Measurements from ENCODE around the gene ERCC6L2.

Gene ERCC6L2, protein sequence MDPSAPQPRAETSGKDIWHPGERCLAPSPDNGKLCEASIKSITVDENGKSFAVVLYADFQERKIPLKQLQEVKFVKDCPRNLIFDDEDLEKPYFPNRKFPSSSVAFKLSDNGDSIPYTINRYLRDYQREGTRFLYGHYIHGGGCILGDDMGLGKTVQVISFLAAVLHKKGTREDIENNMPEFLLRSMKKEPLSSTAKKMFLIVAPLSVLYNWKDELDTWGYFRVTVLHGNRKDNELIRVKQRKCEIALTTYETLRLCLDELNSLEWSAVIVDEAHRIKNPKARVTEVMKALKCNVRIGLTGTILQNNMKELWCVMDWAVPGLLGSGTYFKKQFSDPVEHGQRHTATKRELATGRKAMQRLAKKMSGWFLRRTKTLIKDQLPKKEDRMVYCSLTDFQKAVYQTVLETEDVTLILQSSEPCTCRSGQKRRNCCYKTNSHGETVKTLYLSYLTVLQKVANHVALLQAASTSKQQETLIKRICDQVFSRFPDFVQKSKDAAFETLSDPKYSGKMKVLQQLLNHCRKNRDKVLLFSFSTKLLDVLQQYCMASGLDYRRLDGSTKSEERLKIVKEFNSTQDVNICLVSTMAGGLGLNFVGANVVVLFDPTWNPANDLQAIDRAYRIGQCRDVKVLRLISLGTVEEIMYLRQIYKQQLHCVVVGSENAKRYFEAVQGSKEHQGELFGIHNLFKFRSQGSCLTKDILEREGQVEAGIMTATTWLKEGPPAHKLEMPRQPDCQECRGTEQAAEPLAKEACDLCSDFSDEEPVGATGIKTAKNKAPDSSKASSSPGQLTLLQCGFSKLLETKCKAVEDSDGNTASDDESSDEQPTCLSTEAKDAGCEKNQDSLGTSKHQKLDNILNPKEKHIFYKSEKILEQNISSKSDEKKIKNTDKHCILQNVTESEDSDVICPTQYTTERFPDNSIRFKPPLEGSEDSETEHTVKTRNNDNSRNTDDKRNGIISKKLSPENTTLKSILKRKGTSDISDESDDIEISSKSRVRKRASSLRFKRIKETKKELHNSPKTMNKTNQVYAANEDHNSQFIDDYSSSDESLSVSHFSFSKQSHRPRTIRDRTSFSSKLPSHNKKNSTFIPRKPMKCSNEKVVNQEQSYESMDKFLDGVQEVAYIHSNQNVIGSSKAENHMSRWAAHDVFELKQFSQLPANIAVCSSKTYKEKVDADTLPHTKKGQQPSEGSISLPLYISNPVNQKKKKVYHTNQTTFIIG (N-terminal part only)

DNA sequence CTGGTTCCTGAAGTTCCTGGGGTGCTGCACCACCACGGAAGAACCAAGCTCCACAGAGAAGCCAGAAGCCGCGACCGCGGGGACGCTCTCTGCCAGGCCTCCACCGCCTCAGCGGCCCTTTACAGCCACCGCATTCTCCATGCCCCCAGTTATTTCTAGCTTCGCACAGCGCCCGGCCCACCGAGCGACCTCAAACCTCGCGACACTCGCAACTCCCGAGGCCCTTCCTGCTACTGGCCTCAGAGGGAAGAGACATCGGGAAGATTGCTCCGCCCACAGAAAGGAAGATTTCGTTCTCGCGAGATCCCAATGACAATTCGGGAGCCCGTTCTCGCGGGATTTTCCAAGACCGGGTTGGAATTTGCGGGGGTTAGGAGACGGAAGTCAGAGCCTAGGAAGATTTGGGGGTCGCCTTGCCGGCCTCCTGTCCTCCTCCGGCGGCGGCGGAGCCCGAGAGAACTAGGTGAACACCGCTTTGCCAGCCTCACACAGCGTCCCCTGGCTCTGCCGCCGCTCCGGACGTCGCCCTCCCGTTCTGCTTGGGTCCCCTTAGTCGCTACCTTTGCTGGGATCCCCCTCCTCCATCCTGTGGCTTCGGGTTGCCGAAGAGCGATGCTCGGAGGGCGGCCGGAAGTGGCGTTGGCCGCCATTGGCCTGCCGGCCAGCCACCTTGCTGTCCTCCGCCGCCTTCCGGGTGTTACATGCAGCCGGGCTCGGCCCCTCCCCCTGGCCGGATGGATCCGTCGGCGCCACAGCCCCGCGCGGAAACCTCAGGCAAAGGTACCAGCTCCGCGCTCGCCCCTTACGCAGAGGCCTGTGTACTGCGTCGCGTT, at the start of gene ERCC6L2:
TSS of gene ERCC6L2 (plus strand) at position 387 of the 833 bp plus-strand sequence. CDS start at position 735, 348 bp downstream.
- peak; percentile 96 for DNase-seq

DNA sequence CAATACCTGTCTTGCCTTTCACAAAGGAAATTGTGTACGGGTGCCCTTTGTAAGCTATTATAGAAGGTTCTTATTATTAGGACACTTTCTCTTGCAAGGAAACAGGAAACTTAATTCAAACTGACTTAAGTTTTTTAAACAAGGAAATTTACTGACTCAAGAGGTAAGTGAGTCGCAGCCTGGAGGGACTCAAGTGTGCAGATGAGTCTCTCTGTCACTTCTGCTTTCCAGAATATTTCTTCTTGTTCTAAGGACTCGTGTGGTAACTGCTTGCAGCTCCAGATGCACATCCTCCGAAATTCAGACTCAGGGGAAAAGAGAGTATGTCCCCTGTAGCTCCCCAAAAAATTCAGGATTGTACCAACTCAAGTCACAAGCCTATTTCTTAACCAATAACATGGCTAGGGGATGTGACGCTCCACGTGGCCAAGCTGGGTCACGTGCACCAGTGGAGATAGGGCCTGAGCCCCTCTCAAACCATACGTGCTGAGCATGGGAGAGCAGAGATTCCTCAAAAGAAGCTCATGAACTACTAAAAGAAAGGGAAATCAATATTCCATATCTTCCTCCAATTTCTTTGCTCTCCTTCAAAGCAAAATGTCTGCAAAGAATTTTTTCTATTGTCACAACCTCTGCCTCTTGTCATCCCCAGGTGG, 49.2 kb upstream of the ERCC6L2 start:
- no peak for DNase-seq

DNA sequence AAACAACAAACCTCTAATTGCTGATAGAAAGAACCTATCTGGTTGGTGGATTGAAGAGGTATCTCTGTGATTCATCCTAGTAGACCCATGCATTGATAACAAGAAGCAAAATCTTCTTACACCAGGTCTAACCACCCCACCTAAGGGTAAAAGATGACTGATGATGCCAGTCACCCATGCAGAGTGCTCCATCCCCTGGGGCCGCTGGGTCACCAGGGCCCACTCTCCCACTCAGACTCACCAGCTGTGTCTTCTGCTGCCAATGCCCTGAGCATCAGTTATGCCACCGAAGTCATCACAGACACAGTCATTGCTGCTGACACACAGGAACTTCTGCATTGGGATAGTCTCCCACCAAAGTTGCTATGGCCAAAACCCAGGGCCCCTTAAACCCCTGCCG, 44.7 kb upstream of the ERCC6L2 start:
- no peak for DNase-seq

DNA sequence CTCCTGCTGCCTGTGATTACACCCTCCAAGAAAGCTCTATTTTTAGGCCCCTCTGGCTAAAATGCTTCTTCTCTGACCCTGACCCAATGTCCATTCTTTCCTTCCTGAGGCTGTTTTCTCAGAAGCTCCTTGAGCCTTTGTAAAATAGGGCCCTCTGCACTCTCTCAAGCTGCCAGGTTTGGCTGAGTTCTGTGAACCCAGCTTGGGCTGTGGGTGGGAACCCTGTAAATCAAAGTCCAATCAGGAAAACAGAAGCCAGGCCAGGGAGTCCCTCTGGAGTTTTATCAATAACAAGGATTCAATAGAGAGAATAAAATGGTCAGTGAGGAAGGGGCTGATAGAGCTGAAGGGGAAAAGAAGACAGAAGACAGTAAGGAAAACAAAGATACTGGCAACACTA, 43.7 kb upstream of the ERCC6L2 start:
- no peak for DNase-seq

DNA sequence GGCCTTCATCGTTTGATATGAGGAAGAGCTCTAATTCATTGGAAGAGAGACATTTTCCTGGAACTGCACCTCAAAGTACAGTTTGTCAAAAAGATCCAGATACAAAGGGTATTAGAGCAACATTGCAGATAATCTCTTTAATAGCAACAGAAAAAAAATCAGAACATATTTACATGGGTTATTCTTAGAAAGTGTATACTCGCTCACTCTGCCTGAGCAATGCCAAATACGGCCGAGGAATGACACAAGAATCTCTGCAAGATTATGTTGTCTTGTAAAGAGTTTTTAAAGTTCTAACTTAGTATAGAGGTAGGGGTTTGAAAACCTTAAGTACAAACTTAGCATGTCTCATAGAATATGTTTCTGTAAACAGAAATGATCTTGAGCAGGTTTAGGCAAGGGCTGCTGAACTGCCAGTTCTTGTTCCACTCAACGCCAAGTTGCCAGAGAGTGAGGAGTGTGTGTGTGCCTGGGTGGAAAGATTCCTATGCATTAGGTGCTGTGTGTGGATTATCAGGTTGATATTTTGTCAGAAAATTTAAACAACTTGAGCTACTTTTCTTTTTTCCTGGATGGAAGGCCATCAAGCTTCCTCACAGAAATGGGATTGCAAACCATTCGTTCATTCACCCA, 41.8 kb upstream of the ERCC6L2 start:
- DNase-seq, result no peak

DNA sequence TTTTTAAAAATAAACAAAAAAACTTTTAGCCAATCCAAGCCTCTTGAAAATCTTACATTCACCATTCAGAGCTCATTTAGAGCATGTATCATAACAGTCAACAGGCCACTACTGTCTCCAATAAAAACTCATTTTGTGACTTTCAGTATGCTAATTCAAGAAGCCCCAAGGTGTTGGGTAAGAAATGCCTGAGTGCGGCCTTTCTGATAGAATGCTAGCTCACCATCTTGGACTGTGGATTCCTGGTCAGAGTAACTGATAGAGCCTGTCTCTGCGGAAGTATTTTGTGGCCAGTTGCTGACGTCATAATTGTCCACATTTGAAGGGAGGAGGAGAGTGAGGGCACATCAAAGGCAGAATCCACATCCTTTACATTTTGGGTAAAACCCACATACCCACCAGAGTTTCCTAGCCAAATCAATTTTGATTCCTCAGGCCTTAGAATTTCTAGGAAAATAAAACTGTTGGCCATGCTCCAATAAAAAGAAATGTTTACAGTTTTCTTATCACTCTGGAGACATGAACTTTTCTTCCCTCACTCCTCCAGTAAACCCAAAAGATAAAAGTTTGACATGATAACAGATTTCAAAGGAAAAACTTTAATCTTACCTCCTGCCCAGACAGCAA, 41.1 kb upstream of the ERCC6L2 start:
- DNase-seq, result no peak

DNA sequence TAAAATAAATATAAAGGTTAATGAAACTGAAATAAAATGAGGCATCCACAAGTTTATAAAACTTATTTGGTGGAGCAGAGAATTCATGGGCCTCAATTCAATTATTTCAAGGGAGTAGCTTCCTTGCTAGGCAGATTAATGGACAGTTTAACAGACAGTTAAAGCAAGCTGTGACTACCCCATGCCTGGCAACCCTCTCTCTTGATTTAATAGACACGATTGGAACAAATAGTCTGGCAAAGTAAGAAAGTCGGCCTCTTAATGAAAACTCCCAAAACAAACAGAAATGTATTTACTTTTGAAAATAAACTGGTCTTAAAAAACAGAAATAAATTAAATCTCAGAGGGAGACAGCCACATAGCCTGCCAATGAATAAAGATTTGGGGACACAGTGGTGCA, 40.1 kb upstream of the ERCC6L2 start:
- DNase-seq, result no peak

DNA sequence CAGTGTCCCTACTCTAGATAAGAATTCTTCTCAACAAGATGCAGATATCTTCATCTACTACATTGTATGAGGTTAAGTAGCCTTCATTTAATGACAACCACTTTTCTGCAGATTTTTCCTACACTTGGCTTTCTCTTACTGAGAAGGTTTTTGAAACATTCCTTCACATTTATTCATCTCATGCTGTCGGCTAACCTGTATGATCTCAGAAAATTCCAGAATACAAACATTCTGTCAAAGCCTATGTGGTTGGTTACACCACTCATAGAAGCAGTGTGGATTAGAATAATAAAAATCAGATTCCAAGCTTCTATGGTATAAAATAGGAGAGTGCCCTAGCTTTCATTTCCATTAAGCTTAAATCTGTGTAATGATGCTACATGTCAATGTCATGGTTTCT, 39.4 kb upstream of the ERCC6L2 start:
- DNase-seq, result no peak

DNA sequence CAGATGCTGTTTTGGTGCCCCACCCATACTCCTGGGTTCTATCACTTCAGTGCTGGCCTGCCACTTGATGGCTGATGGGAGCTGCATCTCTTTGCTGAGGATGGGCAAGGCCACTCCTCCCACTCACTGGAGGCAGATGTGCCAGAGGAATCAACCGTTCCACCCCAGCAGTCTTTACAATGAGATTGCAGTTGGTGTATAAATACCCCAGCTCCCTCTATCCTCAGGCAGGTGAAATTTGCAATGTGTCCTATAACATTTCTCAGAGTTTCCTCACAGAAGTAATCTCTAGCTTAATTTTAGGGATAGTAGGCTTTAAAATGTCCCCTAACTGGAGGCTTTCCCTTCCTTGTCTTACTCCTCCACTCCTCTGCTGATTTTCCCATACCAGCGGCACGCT, 36.5 kb upstream of the ERCC6L2 start:
- no peak for DNase-seq

DNA sequence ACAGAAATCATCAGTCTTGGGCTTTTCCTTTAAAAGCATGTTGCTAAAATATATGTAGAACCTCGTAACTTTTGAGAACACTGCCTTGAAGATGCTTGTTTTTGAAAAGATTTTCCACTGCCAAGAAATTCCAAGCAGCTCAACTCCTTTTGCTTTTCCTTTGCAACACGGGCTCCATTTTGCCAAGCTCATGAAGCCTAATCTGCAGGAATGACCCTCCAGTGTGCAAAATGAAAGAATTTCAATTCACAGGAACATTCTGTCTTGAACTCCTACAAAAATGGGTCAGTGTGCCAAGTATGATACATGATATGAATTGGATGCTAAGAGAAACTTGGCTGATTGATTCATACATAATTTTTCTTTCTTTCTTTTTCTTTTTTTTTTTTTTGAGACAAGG, 35.4 kb upstream of the ERCC6L2 start:
- no peak for DNase-seq

DNA sequence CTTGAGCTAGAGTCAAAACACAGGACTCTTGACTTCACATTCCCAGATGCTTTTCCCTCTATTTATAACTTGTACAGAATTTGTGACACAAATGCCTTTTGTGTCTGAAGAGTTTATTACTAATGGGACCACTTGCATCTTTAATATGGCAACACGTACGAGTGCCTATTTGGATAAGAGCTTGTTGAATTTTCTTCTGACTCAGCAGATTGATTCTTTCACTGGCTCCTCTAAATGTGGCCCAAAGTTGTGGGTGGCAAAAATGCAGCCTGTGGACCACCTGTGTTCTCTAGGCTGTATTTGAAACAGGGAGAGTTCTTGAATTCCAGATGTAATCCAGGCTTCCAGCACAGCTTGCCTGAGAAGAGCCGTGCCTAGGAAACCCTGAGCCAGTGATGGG, 34.1 kb upstream of the ERCC6L2 start:
- DNase-seq, result no peak

DNA sequence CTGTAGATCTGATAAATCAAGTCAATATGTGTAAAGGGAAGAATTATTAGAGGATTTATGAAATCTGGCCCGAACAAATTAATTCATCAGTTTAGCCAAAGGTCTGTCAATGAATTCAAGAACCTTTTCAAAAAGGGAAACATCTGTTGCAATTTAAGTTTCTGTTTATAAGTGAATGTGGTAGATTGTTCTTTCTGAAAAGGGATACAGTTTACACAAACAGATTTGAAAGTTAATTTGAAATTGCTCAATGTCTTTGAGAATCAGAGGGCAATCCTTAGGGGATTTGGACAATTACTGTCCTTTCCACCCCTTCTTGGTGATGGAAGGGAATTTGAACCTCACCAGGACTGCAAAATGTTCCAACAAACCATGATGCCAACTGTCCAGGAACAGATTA, 29.7 kb upstream of the ERCC6L2 start:
- DNase-seq, result no peak

DNA sequence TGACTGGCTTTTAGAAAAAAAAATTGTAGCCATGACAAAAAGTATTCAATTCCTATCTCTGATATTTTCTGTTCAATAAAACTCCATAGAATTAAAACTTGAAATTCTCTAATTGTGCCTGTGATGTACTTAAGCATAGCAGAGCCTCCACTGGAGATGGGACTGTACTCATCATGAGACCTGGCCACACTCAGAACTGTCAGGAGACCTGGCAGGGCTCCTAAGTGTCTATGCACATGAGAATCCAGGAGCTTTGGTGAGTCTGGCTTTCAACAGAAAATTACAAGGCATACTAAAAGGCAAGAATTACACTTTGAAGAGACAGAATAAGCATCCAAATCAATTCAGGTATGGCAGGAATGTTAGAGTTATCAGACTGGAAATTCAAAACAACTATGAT, 26.7 kb upstream of the ERCC6L2 start:
- DNase-seq, result no peak

DNA sequence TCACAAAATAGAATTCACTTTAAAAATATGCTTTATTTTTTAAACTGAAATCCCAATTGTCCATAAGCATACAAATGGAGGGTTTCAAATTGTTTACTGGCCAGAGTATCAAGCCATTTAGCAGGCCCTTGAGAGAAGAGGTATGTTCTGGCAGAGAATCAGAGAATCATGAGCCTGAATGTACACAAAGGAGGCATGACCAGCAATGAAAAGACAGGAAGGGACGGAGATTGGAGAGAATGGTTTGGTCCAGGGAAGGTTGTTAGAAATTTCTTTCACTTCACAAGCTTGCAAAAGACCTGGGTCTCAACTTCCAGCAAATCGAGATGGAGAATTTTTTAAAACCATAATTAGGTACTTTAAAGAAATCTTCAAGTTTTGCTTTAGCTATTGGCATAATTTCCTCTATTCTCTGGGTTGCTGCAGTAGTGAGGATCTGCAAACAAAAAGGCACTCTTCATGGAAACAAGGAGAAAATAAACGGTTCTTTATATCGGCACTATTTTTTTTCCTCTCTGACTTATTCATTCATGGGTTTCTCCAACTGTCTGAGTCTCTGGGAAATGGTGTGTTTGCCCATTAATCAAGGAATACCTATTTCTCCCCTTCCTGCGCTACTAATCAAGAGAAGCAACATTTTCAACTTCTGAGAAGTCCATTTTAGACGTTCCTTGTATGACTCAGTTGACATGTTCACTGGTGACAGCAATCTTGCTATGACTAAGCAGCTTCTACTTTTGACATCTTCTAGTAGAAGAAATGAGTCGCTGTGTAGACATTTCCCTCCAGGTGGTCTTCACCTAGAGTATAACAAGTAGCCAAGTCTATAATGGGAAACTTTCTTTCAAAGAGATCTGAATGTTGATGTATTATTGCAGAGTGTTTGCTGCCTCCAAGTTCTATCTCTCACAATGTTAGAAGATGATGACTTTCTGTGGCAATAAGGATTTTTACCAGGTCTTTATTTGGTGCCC, 23.1 kb upstream of the ERCC6L2 start:
- no peak for DNase-seq

DNA sequence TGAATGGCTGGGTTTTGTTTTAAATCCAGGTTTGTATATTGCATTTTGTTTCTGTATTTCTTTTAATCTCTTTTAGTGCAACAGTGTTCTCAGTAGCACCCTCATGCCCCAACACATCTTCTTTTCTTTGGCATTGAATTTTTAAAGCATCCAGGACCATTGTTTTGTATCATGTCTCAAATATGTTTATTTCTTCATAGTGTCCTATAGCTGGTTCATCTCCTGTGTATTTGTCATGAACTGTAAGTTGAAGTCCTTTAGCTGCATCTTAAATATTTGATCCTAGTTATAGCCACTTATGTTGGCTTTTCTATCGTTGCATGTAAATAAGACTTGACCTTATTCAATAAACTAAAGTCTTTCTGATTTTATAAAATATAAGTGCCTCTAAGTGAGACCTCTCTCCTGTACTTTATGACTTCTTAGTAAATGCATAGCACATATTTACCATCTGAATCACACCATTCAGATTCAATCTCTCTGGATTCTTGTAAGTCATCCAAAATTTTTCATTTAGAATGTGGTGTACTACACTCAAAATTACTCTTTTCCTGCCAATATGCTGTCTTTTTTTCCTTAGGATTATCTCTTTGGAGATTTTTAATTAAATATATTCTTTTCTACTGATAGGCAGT, 21.0 kb upstream of the ERCC6L2 start:
- no peak for DNase-seq

DNA sequence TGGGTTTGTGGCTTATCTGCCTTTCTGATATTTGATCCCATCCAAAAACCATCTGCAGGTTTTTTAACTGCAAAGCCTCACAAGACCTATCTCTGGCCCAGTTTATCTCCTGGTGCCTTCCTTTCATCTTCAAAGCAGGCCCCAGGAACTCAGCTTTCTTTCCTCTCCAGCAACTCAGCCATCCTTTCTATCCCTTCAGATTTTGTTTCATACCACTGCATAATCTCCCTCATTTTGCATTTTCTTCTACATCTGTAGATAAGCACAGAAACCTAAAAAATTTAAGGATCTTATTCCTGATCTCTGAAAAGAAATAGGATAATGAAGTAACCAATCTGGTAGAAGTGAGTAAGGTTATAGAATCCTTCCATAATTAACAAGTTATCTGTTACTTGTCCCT, 19.5 kb upstream of the ERCC6L2 start:
- no peak for DNase-seq

DNA sequence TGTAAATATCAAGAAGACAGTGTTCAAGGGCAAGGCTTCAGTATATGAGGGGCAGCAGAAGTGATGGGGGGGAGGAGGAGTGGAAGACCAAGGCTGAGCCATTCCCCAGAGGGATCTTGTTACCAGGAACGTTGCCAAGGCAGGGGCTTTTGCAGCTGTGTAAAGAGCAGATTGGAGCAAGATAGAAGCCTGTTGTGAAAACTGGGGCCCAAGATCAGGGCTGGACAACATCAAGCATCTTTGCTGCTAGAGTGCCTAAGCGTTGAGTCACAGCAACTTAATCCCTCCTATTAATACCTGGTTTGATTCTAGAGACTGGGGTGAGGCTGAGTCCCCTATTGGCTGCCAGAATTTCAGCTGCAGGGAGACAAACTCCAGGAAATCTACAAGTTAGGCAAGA, 18.4 kb upstream of the ERCC6L2 start:
- no peak for DNase-seq

DNA sequence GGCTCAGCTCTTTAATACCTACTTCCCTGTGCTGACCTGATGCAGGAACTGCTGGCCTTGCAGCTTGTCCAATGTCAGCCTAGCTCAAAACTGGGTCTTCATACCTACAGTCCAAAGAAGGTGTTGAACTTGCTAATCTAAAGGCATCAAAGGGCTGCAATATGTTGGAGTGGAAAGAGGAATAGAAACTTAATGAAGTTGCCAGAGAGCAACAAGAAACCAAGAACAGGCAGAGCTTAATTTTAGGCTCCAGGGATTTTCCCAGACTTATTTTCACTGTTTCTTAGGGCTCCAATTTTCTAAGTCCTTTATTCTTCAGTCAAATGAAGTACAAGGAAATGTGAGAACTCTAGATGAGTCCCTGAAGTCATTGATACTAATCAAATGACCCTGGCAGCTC, 17.6 kb upstream of the ERCC6L2 start:
- no peak for DNase-seq

DNA sequence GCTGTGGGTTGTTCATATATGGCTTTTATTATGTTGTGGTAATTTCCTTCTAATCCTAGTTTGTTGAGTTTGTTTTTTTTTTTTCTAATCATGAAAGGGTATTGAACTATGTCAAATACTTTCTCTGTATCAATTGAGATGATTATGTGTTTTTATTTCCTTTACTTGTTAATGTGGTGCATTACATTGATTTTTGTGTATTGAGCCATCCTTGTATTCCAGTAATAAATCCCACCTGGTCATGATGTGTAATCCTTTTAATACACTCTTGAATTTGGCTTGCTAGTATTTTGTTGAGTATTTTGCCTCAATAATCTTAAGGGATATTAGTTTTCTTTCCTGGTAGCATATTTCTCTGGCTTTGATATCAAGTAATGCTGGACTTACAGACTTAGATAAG, 13.1 kb upstream of the ERCC6L2 start:
- DNase-seq, result no peak
